Hematopoietic multipotent progenitor cell treated with erythropoietin and hydrocortisone succinate and interleukin-3 and kit ligand, for 17 days (in vitro differentiated cells): ENCODE data around the gene RBM45.
"Not testable (repeated sequence)": the region's sequence is repeated elsewhere in the genome, so short reads cannot be mapped to it uniquely, and the experiment has no call there.

Source experiments
- DNase-seq: peaks from one replicate; pipeline ENCODE4 v3.0.0-alpha.2; 2015; ENCODE audit warnings: low spot score

RBM45 gene, protein sequence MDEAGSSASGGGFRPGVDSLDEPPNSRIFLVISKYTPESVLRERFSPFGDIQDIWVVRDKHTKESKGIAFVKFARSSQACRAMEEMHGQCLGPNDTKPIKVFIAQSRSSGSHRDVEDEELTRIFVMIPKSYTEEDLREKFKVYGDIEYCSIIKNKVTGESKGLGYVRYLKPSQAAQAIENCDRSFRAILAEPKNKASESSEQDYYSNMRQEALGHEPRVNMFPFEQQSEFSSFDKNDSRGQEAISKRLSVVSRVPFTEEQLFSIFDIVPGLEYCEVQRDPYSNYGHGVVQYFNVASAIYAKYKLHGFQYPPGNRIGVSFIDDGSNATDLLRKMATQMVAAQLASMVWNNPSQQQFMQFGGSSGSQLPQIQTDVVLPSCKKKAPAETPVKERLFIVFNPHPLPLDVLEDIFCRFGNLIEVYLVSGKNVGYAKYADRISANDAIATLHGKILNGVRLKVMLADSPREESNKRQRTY

DNA sequence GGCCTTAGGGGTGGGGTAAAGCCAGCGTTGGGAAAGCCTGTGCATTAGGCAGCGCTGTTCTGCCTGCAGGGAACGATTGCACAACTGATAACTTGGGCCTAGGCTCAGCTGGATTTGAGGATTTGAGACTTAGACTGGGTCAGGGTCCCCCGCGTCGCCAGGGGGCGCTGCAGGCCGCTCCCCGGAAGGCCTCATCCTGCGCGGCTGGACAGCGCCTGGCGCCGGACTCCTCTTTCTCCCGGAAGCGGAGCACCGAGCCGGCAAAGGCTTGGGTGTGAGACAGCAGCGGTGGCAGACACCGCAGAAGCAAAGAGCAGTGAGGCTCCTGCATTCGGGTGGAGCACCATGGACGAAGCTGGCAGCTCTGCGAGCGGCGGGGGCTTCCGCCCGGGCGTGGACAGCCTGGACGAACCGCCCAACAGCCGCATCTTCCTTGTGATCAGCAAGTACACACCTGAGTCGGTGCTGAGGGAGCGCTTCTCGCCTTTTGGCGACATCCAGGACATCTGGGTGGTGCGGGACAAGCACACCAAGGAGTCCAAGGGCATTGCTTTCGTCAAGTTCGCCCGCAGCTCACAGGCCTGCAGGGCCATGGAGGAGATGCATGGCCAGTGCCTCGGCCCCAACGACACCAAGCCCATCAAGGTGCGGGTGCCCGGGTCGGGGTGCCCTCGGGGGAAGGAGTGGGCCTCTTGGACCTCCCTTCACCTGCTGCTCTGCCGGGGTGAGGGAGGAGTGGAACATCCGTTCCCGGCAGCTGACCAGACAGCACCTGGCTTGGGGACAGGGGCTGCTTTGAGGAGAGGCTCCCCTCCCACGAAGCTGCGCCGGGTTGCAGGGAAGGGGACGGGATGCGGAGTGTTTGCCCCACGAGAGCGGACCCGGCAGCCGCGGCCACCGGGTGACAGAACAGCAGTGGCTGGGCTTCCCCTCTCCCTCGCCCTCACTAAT is at the start of gene RBM45:
Gene RBM45, plus strand, starts transcription at position 236 of the 951 bp plus-strand sequence. Its CDS starts 110 bp downstream, at position 346.
- peak; percentile 89 for DNase-seq

DNA sequence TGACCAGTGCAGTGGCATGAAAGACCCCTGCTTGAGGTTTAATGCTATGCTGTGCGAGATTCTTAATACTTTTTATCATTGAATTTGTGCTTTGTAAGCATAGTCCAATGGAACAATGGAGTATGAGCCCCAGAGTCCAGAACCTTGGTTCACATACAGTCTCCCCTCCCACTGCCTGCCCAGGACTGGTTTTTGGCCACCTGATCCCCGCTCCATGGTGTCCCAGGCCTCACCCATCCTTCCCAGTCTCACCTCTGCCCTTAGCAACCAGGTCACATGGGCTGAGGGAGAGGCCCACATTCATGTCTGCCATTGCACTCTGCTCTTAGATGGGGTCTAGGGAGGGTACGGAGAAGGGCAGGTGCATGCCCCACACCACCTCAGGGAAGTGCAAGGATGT is 45.9 kb upstream of the RBM45 start:
- DNase-seq: no peak

DNA sequence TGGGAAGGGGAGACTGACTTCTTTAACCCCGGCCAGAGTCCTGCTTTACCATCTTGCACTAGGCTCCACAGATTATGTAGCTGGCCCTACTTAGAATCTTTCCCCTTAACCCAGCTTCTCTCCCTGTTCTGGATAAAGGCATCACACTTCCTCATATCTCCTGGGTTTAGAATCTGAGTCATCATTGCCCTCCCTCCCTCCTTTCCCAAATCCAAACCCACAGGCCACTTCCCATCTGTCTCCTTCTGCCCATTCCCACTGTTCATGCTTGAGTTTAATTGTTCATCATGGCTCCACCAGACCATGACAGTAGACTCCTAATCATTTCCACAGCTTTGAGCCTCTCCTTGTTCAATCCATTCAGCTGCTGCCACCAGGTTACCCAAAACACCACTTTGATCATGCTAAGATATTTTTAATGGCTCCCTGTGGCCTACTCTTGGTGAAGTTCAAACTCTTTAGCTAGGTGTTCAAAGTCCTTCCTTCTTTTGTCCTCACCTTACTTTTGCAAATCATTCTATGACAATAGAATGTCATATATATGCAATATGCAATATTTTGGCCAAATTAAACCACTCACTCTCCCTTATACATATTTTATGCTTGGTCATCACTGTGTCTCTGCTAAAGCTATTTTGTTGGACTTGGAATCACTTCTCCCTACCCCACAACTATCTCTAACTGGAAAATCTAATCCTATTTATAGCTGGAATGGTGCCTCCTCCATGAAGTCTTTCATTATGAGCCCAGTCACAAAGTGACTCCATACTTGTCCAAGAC is 45.2 kb upstream of the RBM45 start:
- DNase-seq: no peak

DNA sequence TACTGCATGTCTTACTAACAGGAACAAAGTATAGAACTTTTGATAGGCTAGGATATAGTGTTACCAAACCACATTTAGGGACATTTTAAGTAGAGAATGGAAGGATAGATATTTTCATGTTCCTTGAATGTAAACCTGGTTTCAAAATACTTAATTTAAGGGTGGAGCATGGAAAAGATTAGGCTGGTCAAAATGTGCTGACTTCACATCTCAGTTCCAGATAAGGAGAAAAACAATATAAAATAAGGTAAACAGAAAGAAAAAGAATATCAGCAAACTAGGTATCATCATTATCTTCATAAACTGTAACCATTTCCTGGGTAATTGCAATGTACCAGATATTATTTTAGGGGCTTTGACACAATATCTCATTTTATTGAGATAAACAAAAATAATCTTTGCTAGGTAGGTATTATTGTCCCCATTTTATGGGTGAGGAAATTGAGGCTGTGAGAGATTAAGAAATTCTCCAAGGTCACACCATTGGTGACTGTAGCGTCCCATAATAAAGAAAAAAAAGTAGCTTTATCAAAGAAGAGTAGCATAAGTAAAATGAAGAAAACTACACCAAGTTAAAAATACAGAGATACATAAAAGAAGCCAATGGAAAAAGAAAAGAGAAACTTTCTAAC is 43.3 kb upstream of the RBM45 start:
- no peak for DNase-seq

DNA sequence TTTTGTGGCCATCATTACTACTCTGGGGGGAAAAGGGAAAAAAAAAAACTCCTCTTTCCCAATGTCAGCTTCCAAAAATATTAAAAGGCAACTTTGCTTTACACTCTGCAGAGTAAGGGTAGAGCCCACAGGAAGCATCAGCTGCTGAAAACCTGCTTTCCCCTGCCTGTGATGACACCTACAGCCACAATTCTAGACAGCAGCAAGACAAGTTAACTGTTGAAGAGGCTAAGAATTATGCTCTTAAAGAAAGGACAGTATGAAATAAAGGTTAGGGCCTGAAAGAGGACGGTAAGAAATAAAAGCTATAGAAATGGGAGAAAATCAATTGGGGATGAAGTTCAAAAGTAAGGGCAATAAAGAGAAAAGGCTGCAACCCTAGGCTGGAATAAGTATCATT is 42.7 kb upstream of the RBM45 start:
- no peak for DNase-seq

DNA sequence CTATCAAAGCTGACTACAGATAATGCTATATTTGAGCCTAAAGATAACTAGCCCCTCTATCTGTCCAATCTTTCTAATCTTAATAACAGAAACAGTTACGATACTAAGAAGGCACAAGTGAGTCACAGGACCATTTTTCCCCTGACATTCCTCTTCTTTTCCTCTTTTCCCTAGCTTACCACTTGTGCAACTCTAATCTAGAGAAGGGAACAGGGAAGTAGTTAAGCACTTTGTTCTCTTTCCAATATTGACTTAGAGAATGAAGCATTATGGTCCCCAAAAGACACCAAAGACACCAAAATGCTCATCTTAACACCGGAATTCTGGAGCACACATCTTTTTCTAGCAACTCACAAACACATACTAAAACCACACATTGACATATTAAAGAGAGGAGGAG is 41.4 kb upstream of the RBM45 start:
- DNase-seq: no peak

DNA sequence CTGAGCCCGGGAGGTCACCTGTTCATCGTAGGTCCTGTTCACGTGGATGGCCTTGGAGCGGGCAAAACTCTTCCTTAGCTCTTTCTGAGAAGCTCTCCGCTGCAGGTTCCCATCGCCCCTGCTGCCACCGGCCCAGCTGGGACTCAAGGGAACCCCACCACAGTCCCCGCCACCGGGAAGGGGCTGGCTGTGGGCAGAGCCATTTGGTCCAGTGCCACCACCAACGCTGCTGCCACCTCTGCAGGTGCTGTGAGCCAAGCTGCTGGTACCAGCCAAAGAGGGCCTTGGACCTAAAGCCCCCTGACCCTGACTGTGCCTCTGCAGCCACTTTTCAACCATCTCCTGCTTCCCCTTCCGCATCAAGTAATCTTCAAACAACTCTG is 40.2 kb upstream of the RBM45 start:
- DNase-seq: no peak

DNA sequence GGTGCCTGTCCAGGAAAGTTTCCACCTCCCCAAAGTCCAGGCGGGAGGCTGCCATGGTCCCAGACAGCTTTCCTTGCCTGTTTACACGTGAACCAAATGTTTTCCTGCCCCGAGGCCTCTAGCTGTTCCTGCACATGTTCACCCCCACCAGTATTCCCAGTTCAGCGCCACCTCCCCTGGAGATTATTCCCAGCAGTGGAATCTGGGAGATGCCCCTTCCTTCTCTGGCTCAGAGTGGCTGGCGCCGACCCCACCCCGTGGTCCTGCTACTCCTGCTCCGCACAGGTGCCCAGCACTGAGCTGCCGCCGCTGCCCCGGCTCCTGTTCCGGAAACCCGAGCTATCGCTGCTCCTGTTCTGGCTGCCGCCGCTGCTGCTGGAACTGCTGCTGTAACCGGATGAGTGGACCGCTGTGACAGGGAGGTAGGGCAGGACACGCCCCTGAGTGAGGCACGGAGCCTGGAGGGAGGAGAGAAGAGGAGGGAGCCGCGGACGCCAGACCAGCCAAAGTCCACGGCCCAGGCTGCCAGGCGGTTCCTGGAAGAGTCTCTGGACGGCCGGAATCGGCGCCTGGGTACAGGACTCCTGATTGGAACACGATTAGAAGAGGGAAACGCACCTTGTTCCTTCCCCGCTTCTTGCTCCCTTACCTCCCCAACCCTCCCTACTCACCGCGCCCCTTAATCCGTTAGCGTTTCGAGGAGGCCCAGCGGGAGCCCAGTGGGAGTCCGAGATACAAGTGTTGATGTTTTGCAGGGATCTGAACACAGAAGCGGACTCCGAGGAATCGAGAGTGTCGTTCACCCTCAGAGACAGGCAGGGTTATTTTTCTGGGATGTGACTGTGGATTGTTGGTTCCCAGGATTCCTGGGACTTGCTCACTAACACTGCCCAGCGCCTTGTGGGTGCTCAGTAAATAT is 39.6 kb upstream of the RBM45 start, which contains the start of gene PDE11A:
Gene PDE11A, minus strand, starts transcription at position 395 of the 919 bp plus-strand sequence. Its CDS starts 340 bp downstream, at position 55.
- no peak for DNase-seq

DNA sequence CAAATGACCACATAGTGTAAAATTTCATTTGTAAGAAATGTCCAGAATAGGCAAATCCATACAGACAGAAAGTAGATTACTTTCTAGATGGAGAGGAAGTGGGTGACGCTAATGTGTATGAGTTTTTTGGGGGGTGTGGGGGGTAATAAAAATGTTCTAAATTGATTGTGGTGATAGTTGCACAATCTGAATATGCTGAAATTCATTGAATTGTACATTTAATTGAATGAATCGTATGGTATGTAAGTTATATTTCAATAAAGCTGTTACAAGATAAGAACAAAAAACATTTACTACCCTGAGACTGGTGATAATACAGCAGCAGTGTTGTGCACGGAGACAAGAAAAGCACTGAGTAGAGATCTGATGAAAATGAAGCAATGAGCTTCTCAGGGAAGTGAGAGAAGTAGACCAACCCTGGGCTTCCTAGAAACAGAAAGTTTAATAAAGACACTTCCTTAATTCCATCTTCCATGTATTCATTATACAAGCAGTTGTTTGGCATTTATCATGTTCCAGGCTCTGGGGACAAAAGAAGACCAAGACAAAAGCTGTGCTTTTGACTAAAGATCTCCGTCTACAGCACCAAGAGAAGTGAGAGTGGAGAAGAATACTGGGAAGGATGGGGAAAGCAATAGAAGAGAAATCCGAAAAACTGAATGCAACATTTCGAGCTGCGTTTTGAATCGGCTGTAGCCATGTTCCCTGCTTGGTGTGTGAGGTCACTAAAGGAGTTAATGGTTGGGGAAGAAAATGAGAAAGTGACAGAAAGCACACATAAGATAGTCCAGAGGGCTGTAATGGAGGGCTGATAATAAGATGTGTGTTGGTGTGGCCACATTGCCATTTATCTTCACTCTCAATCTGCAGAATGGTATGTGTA is 37.9 kb upstream of the RBM45 start:
- DNase-seq: no peak

DNA sequence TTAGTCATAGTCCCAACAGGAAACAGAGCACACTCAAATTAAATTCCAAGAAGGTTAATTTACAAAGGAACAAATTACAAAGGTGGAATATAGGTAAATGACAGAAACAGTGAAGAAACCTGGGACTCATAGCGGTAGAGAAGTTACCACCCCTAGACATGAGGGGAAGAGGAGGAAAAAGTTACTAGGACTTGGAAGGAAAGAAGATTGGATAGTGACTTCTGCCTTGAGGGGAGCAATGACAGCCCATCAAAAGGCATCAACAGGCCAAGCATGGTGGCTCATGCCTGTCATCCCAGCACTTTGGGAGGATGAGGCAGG is 37.3 kb upstream of the RBM45 start:
- no peak for DNase-seq

DNA sequence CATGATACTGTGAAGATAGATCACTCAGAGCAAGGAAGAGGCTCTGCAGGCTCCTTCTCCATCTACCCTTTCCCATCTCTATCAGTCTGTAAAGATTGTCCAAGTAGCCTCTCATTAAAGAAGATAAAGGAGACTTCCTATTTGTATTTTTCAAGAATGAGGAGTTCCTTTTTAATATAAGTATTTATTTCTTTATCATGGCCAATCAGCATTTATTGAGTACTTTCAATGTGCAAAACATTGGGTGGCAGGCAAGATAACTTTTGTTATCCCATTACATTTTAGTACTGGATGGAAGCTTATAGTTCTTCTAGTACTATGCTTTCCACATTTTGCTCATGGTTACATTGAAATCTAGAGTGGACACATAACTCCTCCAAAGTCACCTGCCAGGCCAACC is 36.1 kb upstream of the RBM45 start:
- DNase-seq: no peak

DNA sequence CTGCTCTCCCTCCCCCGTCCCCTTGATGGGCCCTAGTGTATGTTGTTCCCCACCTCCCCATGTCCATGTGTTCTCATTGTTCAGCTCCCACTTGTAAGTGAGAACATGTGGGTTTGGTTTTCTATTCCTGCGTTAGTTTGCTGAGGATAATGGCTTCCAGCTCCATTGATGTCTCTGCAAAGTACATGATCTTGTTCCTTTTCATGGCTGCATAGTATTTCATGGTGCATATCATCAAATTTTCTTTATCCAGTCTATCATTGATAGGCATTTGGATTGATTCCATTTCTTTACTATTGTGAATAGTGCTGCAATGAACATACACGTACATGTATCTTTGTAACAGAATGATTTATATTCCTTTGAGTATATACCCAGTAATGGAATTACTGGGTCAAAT is 33.0 kb upstream of the RBM45 start:
- DNase-seq: not testable (repeated sequence)

DNA sequence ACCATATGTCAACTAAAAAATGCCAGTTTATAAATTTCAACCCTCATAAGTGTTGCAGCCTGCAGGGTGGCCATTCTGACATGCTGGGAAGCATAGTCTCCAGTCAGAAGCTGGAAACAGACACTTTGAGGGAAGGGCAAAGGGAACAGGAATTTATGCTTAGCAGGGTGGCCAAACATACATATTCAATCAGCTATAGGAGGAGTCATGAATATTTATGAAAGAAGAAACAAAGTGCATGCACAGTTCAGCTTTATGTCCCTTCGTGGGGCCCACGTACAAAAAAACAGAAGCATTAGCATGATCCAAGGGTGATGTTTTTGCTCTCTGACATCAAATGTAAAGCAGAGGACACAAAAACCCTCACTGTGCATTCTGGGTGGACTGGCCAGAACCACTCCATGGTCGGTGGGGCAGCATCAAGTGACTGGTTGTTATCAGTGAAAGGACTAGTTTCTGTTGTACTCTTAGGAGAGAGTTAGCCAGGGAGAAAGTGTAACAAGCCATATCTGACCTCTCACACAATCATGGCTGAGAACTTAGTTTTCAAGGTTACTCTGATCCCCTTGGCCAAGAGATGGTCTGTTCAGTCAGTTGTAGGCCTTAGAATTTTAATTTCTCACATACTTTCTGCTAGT is 29.7 kb upstream of the RBM45 start:
- no peak for DNase-seq

DNA sequence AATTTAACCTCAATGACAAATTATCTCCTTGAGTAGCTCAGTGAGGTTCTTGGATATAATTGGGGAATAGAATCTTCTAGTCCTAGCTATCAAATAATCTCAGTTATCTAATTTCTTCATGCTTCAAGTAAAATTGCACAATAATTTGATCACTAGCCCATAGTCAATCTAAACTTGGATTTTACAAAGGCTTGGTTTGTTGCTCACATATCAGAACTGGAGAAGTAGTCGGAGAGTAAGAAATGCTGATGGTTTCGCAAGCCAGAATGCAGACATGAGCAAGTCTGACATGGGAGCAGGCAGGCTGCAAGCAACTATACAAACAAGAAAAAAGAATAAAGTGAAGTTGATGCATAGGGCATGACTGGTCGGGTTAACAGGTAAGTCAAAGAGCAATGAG is 28.0 kb upstream of the RBM45 start:
- no peak for DNase-seq

DNA sequence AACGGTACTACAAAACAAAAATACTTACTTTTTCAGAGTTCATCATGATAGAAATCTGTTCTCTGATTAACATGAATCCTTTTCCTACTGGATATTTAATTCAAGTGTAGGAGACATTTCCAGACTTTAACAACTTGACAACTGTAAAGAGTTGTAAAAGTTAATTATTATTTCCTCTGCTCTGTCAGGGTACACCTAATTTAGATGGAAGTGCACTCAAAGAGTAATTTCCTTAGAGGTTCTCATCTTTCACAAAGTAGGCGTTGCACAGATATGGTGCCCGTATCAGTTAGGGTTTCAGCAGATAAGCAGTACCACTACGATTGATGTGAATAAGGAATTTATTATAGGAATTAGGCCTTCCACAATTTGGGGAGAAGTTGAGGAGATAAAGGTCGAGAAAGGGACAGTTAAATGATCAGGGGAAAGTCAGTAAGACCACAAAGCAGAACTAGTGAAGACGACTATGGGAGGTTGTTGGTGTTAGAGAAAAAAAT is 23.4 kb upstream of the RBM45 start:
- no peak for DNase-seq

DNA sequence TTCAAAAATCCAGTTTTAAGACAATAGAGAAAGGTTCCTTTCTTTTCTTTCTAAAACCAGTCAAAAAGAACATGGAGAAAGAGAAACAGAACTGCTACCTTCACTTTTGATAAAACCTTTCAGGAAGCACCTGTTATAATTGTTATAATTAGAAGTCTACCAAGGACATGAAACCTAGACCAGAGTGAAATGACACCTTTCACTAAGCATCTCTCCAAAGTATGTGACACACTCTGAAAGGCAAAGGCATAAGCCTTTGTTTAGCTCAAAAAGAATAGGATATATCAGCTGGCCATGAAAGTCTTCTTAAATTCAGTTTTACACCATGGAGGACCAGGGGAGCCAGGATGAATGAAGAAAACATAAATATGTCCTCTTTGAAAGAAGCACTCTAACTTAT is 18.8 kb upstream of the RBM45 start:
- DNase-seq: no peak

DNA sequence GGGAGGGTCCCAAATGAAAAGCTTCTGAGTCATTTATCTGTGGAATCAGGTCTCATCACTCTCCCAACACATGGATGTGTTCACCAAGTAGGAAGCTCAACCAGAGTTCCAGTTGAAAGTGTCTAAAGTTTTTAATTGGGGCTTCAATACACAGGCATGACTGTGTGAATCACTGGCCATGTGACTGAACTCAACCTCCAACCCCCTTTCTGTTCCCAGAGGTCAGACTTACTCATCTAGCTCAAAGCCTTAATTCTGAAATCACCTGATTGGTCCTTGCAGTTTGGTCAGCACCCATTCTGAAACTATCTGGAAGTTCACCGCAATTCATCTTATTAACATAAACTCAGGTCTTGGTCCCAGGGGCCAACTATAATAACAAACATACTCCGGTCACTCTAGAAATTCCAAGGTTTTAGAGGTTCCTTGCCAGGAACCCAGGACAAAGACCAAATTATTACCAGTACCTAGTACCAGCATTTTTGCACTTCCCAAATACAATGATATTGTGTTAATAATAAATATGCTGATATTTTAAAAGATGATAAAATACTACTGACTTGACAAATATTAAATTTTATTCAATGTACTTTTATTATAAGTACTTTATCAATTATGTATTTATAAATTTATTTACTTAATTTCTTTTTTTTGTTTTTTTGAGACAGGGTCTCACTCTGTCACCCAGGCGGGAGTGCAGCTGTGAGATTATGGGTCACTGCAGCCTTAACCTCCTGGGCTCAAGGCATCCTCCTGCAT is 10.7 kb upstream of the RBM45 start:
- no peak for DNase-seq

DNA sequence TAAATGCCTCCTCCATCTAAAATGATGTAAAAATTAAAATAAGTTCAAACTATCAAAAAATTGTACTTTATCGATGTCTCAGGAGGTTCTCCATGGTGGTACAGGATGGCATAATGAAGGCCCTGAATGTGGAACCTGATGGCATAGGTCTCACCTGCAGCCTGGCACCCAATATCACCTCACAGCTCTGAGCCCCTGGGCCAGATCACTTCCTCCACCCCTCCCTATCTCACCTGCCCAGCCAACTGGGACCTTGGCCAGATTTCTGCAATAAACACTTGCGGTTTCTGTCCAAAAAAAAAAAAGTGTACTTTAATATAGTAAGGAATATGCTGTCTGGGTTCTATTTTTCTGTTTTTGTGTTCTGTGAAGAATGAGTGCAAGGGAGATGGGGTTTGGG is 6.7 kb upstream of the RBM45 start:
- no peak for DNase-seq
